Kidney capillary endothelial cell (primary cell): ENCODE results near the gene TSPAN15.

ENCODE experiments used
- DNase-seq: peaks from one replicate; pipeline ENCODE4 v3.0.0-alpha.2; 2018; ENCODE audit warnings: low spot score

TSPAN15 gene

GRCh38 chr10:69553328-69553727 lies 102.1 kb downstream of the TSPAN15 start:
- DNase-seq, result no peak

- DNase-seq, result no peak
These were observed 103.3 kb downstream of the TSPAN15 start for GRCh38 chr10:69554611-69555010.
